ENCODE measurements around the gene EPB41L5. TPM values are rescaled to one million over a fixed set of nuclear protein-coding genes. Genes with fewer than 3 reads are reported as not detected.

The EPB41L5 gene
- total RNA-seq, 1 donor from 2014 or later = 9.3 TPM

Other genes with a start within 250 kb of the EPB41L5 start
- gene TMEM185B, start 210.3 kb downstream of the EPB41L5 start, total RNA-seq = 22.9 TPM
- gene RALB, start 239.8 kb downstream of the EPB41L5 start, total RNA-seq = 52.6 TPM

Data from left ventricle myocardium superior (tissue), 1 donor.